Measurements from ENCODE around the gene KRTAP9-6.
"Not testable (repeated sequence)": the region's sequence is repeated elsewhere in the genome, so short reads cannot be mapped to it uniquely, and the experiment has no call there.

DNA sequence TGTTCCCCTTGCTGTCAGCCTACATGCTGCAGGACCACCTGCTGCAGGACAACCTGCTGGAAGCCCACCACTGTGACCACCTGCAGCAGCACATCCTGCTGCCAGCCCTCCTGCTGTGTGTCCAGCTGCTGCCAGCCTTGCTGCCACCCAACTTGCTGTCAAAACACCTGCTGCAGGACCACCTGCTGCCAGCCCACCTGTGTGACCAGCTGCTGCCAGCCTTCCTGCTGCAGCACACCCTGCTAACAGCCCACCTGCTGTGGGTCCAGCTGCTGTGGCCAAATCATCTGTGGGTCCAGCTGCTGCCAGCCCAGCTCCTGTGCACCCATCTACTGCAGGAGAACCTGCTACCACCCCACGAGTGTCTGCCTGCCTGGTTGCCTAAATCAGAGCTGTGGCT lies 6.1 kb downstream of the KRTAP9-6 start:
- TF ChIP-seq, protein P1, sequence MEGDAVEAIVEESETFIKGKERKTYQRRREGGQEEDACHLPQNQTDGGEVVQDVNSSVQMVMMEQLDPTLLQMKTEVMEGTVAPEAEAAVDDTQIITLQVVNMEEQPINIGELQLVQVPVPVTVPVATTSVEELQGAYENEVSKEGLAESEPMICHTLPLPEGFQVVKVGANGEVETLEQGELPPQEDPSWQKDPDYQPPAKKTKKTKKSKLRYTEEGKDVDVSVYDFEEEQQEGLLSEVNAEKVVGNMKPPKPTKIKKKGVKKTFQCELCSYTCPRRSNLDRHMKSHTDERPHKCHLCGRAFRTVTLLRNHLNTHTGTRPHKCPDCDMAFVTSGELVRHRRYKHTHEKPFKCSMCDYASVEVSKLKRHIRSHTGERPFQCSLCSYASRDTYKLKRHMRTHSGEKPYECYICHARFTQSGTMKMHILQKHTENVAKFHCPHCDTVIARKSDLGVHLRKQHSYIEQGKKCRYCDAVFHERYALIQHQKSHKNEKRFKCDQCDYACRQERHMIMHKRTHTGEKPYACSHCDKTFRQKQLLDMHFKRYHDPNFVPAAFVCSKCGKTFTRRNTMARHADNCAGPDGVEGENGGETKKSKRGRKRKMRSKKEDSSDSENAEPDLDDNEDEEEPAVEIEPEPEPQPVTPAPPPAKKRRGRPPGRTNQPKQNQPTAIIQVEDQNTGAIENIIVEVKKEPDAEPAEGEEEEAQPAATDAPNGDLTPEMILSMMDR (conservative IDR thresholded peaks at IDR 0.05; ENCODE audit: low read length), result not testable (repeated sequence)
- not testable (repeated sequence) for TF ChIP-seq EZH2phosphoT487 (IDR thresholded peaks at IDR 0.05; ENCODE audit: borderline replicate concordance)

Measured in Loucy (cell line).